Smooth muscle cell (in vitro differentiated cells): Measurements from ENCODE around the gene MAP4K1. TPM values are rescaled to one million over a fixed set of nuclear protein-coding genes. Genes with fewer than 3 reads are reported as not detected.
A peak's percentile ranks its signal among the peaks of the same experiment; 100 is the strongest.

Experiments used
- DNase-seq: peaks from one replicate; lab custom pipeline; 2025; ENCODE audit not compliant: unreplicated experiment; lab: John Stamatoyannopoulos, UW
- H2AFZ ChIP-seq: fragments of 200-600 bp; sonication (generic); 2 replicates; pipeline ENCODE4 v1.6.0; 2016; ENCODE audit warnings: antibody characterized with exemption, low read depth, mild to moderate bottlenecking
- H3F3A ChIP-seq: fragments of 200-600 bp; sonication (generic); 2 replicates; pipeline ENCODE4 v1.6.0; 2017; ENCODE audit warnings: antibody characterized with exemption, low read depth
- H3K27ac ChIP-seq: fragments of 200-600 bp; sonication (generic); 2 replicates; pipeline ENCODE4 v1.5.1; 2016; ENCODE audit warnings: low read depth, mild to moderate bottlenecking
- H3K27me3 ChIP-seq: fragments of 200-600 bp; sonication (generic); 2 replicates; pipeline ENCODE4 v1.6.1; 2016; ENCODE audit warnings: low read depth, mild to moderate bottlenecking
- H3K36me3 ChIP-seq: fragments of 200-600 bp; sonication (generic); 2 replicates; pipeline ENCODE4 v1.5.1; 2016; ENCODE audit warnings: low read depth
- H3K4me1 ChIP-seq: fragments of 200-600 bp; sonication (generic); 2 replicates; pipeline ENCODE4 v1.5.1; 2016; ENCODE audit warnings: low read depth
- H3K4me2 ChIP-seq: fragments of 200-600 bp; sonication (generic); 2 replicates; pipeline ENCODE4 v1.6.0; 2016; ENCODE audit warnings: mild to moderate bottlenecking
- H3K4me3 ChIP-seq: fragments of 200-600 bp; sonication (generic); 2 replicates; pipeline ENCODE4 v1.5.1; 2016; ENCODE audit warnings: mild to moderate bottlenecking
- H3K79me2 ChIP-seq: fragments of 200-600 bp; sonication (generic); 2 replicates; pipeline ENCODE4 v1.6.0; 2016; ENCODE audit warnings: low read depth, mild to moderate bottlenecking
- H3K9ac ChIP-seq: fragments of 200-600 bp; sonication (generic); 2 replicates; pipeline ENCODE4 v1.6.0; 2016; ENCODE audit warnings: low read depth
- H3K9me3 ChIP-seq: fragments of 200-600 bp; sonication (generic); replicated peaks from 2 replicates; pipeline ENCODE4 v1.5.1; 2016; ENCODE audit warnings: low read depth
- H4K20me1 ChIP-seq: fragments of 200-600 bp; sonication (generic); 2 replicates; pipeline ENCODE4 v1.6.0; 2016; ENCODE audit warnings: low read depth
- WGBS: methylation state at CpG from one replicate; pipeline ENCODE4 v1.1.7; 2016; ENCODE audit warnings: low lambda C conversion rate; 5-methylcytosine and 5-hydroxymethylcytosine counted together
- polyA plus RNA-seq: library from polyadenylated mRNA; unstranded; fragments of >200 nt; fragmentation: Nextera tagmentation; extraction: Ambion mirVana; gene quantifications from 2 replicates; pipeline ENCODE4 v1.2.1, GENCODE V29; 2016
- total RNA-seq: library from RNA; depleted of rRNA; stranded (reverse); fragments of >200 nt; gene quantifications from 2 replicates; pipeline ENCODE4 v1.2.3, GENCODE V29; 2014
- TF ChIP-seq, protein P1 (sequence below): fragments of 200-600 bp; sonication (generic); IDR thresholded peaks from 2 replicates; pipeline ENCODE4 v1.5.1; 2017; ENCODE audit warnings: borderline replicate concordance, mild to moderate bottlenecking, antibody characterized with exemption; ENCODE audit not compliant: insufficient read depth, poor library complexity, severe bottlenecking

The MAP4K1 gene
- total and polyA plus RNA-seq, 2 experiments from 2014 or later: 0.22 to 0.91 TPM

DNA sequence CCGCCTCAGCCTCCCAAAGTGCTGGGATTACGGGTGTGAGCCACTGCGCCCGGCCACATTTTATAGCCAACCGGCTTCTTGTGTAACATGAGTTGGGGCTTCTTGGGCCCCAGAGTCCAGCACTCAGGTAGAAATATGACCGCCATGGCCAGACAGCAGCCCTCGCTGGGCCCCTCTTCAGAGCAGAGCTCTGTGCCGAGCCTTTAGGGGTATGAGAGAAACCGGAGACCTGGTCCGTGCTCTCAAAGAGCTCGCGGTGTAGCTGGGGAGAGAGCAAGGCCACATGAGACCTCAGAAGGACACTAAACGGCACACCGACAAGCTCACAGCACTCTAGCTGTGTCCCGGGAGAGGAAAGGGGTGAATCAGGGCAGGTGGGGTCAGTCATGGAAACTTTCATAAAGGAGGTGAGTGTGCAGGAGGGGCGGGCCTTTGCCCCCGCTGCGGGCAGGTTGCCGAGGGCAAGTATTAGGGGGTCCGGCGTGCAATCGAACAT lies 45.5 kb upstream of the MAP4K1 start:
- H3K4me3 ChIP-seq: no peak overlapping the region
- no peak overlapping the region for H3K9ac ChIP-seq
- peaks cover 48% of the 10 kb centered on the region for H3F3A ChIP-seq
- no peak overlapping the region for H3K4me2 ChIP-seq
- no peaks in the 10 kb centered on the region for H3K27me3 ChIP-seq
- peaks cover 81% of the 10 kb centered on the region for H3K79me2 ChIP-seq
- H2AFZ ChIP-seq: no peak overlapping the region
- 81% methylated on average over 22 of the region's 22 CpGs for WGBS
- no peaks in the 10 kb centered on the region for H3K9me3 ChIP-seq
- H3K27ac ChIP-seq: peak overlapping the region; percentile 100
- peaks cover 43% of the 10 kb centered on the region for H4K20me1 ChIP-seq
- H3K4me1 ChIP-seq: peaks cover 68% of the 10 kb centered on the region
- no peak for DNase-seq
- TF ChIP-seq, protein P1, sequence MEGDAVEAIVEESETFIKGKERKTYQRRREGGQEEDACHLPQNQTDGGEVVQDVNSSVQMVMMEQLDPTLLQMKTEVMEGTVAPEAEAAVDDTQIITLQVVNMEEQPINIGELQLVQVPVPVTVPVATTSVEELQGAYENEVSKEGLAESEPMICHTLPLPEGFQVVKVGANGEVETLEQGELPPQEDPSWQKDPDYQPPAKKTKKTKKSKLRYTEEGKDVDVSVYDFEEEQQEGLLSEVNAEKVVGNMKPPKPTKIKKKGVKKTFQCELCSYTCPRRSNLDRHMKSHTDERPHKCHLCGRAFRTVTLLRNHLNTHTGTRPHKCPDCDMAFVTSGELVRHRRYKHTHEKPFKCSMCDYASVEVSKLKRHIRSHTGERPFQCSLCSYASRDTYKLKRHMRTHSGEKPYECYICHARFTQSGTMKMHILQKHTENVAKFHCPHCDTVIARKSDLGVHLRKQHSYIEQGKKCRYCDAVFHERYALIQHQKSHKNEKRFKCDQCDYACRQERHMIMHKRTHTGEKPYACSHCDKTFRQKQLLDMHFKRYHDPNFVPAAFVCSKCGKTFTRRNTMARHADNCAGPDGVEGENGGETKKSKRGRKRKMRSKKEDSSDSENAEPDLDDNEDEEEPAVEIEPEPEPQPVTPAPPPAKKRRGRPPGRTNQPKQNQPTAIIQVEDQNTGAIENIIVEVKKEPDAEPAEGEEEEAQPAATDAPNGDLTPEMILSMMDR: no peak
- no peaks in the 10 kb centered on the region for H3K36me3 ChIP-seq

- H3K9ac ChIP-seq: no peak overlapping the region
- no peaks in the 10 kb centered on the region for H3K36me3 ChIP-seq
- no peaks in the 10 kb centered on the region for H3K27me3 ChIP-seq
- H3K79me2 ChIP-seq: peaks cover 79% of the 10 kb centered on the region
- H3K4me3 ChIP-seq: no peak overlapping the region
- H4K20me1 ChIP-seq: peaks cover 37% of the 10 kb centered on the region
- WGBS: 70% methylated on average over 7 of the region's 7 CpGs
- peaks cover 68% of the 10 kb centered on the region for H3K4me1 ChIP-seq
- H3F3A ChIP-seq: peaks cover 47% of the 10 kb centered on the region
- H2AFZ ChIP-seq: no peak overlapping the region
- peak overlapping the region; percentile 47 for H3K4me2 ChIP-seq
- TF ChIP-seq, protein P1: no peak
- no peak for DNase-seq
- peak overlapping the region; percentile 100 for H3K27ac ChIP-seq
- H3K9me3 ChIP-seq: no peaks in the 10 kb centered on the region
Observed at GRCh38 chr19:38662537-38663155, 44.9 kb upstream of the MAP4K1 start.

- Histone ChIP-seq H3F3A (peaks cover 48% of the 10 kb centered on the region), H3K9ac (peak overlapping the region; percentile 16), H3K27me3 (no peaks in the 10 kb centered on the region), H3K79me2 (peaks cover 85% of the 10 kb centered on the region), H3K36me3 (no peaks in the 10 kb centered on the region), H3K27ac (peak overlapping the region; percentile 100), H3K4me1 (peaks cover 68% of the 10 kb centered on the region), H3K9me3 (no peaks in the 10 kb centered on the region), H4K20me1 (peaks cover 34% of the 10 kb centered on the region), H3K4me2 (peak overlapping the region; percentile 47), H2AFZ (no peak overlapping the region), H3K4me3 (no peak overlapping the region)
- WGBS: 46% methylated on average over 1 of the region's 1 CpG
- TF ChIP-seq, protein P1: no peak
- no peak for DNase-seq
Observed at GRCh38 chr19:38661996-38662395, 44.2 kb upstream of the MAP4K1 start.

DNA sequence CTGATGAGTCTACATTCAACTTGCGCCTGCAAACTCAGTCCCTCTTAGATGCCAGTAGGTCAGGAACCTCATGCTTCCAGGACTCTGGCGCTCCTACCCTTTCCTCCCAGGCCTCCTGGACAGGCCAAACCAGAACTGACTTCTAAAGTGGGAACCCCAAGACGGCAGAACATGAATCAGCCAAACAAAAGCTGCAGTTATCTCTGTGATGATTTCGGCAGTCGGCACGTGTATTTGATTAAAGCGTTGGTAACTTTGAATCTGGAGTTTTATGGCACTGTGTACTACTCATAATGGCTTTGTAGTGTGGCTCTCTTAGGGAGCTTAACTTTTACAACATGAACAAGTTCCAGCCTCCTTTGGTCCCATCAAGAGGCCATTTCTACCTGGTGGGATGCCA lies 43.4 kb upstream of the MAP4K1 start:
- peak overlapping the region; percentile 100 for H3K27ac ChIP-seq

More for the DNA sequence above, 43.4 kb upstream of the MAP4K1 start:
- H3F3A ChIP-seq: peaks cover 40% of the 10 kb centered on the region
- H3K27me3 ChIP-seq: no peaks in the 10 kb centered on the region
- no peaks in the 10 kb centered on the region for H3K36me3 ChIP-seq
- H2AFZ ChIP-seq: no peak overlapping the region
- TF ChIP-seq, protein P1: no peak
- H3K4me2 ChIP-seq: peak overlapping the region; percentile 6
- no peak for DNase-seq
- 46% methylated on average over 7 of the region's 7 CpGs for WGBS
- no peak overlapping the region for H3K9ac ChIP-seq
- H4K20me1 ChIP-seq: peaks cover 39% of the 10 kb centered on the region
- peaks cover 87% of the 10 kb centered on the region for H3K79me2 ChIP-seq
- no peak overlapping the region for H3K4me3 ChIP-seq
- H3K4me1 ChIP-seq: peaks cover 61% of the 10 kb centered on the region
- H3K9me3 ChIP-seq: no peaks in the 10 kb centered on the region
